ENCODE results near the gene PALLD. TPM values are rescaled to one million over a fixed set of nuclear protein-coding genes. Genes with fewer than 3 reads are reported as not detected.
A peak's percentile ranks its signal among the peaks of the same experiment; 100 is the strongest.

Gene PALLD
- total RNA-seq, 1 donor from 2014 or later: 396 TPM

- Mint-ChIP-seq H3K4me3 (ENCODE audit: unreplicated experiment) (no peak overlapping the region), H3K36me3 (ENCODE audit: unreplicated experiment) (peaks cover 19% of the 10 kb centered on the region), H3K27me3 (ENCODE audit: unreplicated experiment) (no peaks in the 10 kb centered on the region), H3K4me1 (ENCODE audit: unreplicated experiment) (peaks cover 86% of the 10 kb centered on the region), H3K27ac (ENCODE audit: unreplicated experiment) (peak overlapping the region; percentile 82), H3K9me3 (ENCODE audit: unreplicated experiment) (no peaks in the 10 kb centered on the region)
- TF ChIP-seq, protein P1, sequence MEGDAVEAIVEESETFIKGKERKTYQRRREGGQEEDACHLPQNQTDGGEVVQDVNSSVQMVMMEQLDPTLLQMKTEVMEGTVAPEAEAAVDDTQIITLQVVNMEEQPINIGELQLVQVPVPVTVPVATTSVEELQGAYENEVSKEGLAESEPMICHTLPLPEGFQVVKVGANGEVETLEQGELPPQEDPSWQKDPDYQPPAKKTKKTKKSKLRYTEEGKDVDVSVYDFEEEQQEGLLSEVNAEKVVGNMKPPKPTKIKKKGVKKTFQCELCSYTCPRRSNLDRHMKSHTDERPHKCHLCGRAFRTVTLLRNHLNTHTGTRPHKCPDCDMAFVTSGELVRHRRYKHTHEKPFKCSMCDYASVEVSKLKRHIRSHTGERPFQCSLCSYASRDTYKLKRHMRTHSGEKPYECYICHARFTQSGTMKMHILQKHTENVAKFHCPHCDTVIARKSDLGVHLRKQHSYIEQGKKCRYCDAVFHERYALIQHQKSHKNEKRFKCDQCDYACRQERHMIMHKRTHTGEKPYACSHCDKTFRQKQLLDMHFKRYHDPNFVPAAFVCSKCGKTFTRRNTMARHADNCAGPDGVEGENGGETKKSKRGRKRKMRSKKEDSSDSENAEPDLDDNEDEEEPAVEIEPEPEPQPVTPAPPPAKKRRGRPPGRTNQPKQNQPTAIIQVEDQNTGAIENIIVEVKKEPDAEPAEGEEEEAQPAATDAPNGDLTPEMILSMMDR (IDR thresholded peaks at IDR 0.05): no peak
- DNase-seq (ENCODE audit: extremely low spot score, unreplicated experiment): no peak
Observed at GRCh38 chr4:168863719-168864647, 367.1 kb downstream of the PALLD start.

DNA sequence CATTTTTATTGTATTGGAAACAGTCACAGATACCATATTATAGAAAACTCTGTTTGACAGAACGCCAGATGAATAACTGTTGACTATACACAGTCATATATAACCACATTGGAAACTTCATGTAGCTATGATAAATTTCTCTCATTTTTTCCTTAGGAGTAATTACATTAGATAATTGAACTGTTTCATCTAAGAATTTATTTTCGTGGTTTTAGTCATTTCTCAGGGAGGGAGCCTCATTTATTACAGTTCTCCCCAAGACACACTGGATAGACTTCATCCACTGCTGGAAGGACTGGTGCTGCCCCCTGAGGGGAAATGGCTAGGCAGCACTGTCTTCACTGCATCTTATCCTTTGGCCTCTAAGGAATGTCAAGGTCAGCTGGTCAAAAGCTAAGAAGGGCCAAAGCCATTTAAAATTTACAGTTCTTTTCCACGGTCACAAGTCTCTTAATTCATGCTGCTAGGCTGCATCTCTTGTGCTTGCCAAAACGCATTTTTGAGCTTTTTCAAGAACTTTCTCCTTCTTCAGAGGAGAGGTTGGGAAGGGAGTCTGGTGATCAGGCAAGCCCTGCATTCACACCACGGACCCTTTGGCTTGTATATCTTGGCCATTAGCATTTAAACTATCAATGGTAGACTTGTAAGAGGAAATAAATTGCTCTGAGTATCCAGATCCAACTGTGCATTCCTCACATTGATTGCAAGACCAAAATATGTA is 368.1 kb downstream of the PALLD start:
- no peak for DNase-seq (ENCODE audit: extremely low spot score, unreplicated experiment)
- H3K4me3 Mint-ChIP-seq (ENCODE audit: unreplicated experiment): peak overlapping the region; percentile 3
- H3K27ac Mint-ChIP-seq (ENCODE audit: unreplicated experiment): peak overlapping the region; percentile 82
- no peaks in the 10 kb centered on the region for H3K27me3 Mint-ChIP-seq (ENCODE audit: unreplicated experiment)
- H3K4me1 Mint-ChIP-seq (ENCODE audit: unreplicated experiment): peaks cover 88% of the 10 kb centered on the region
- H3K9me3 Mint-ChIP-seq (ENCODE audit: unreplicated experiment): peaks cover 7% of the 10 kb centered on the region
- H3K36me3 Mint-ChIP-seq (ENCODE audit: unreplicated experiment): peaks cover 21% of the 10 kb centered on the region
- TF ChIP-seq, protein P1 (IDR thresholded peaks at IDR 0.05): peak; percentile 49

- Mint-ChIP-seq H3K27ac (ENCODE audit: unreplicated experiment) (peak overlapping the region; percentile 82), H3K4me1 (ENCODE audit: unreplicated experiment) (peaks cover 87% of the 10 kb centered on the region), H3K36me3 (ENCODE audit: unreplicated experiment) (peaks cover 16% of the 10 kb centered on the region), H3K27me3 (ENCODE audit: unreplicated experiment) (no peaks in the 10 kb centered on the region), H3K4me3 (ENCODE audit: unreplicated experiment) (no peak overlapping the region), H3K9me3 (ENCODE audit: unreplicated experiment) (peaks cover 7% of the 10 kb centered on the region)
- no peak for DNase-seq (ENCODE audit: extremely low spot score, unreplicated experiment)
- TF ChIP-seq, protein P1 (IDR thresholded peaks at IDR 0.05): no peak
Observed at GRCh38 chr4:168865854-168866253, 369.0 kb downstream of the PALLD start.

- TF ChIP-seq, protein P1 (IDR thresholded peaks at IDR 0.05): no peak
- Mint-ChIP-seq H3K4me3 (ENCODE audit: unreplicated experiment) (no peak overlapping the region), H3K27ac (ENCODE audit: unreplicated experiment) (peak overlapping the region; percentile 83), H3K36me3 (ENCODE audit: unreplicated experiment) (peaks cover 18% of the 10 kb centered on the region), H3K4me1 (ENCODE audit: unreplicated experiment) (peaks cover 89% of the 10 kb centered on the region), H3K9me3 (ENCODE audit: unreplicated experiment) (peaks cover 7% of the 10 kb centered on the region), H3K27me3 (ENCODE audit: unreplicated experiment) (no peaks in the 10 kb centered on the region)
- no peak for DNase-seq (ENCODE audit: extremely low spot score, unreplicated experiment)
Observed at GRCh38 chr4:168866635-168867034, 369.8 kb downstream of the PALLD start.

DNA sequence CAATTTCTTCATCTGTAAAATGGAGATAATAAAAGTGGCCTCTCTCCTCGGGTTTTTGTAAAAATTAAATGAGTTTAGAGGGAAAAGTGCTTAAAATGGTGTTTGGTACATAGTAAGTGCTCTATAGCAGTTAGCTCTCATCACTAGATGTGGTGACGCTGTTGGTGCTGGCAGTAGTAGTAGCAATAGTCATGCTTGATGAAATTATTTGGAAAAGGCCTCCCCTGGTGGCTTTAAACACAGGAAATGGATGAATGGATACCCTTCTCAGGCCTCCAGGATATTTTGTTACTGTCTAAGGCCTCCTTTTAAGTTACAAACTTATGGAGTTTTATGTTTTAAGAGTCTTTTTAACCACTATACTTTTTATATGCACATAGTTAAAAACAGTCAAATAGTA is 370.3 kb downstream of the PALLD start:
- H3K27me3 Mint-ChIP-seq (ENCODE audit: unreplicated experiment): no peaks in the 10 kb centered on the region
- H3K9me3 Mint-ChIP-seq (ENCODE audit: unreplicated experiment): peaks cover 7% of the 10 kb centered on the region
- no peak overlapping the region for H3K4me3 Mint-ChIP-seq (ENCODE audit: unreplicated experiment)
- no peak for DNase-seq (ENCODE audit: extremely low spot score, unreplicated experiment)
- peaks cover 23% of the 10 kb centered on the region for H3K36me3 Mint-ChIP-seq (ENCODE audit: unreplicated experiment)
- H3K27ac Mint-ChIP-seq (ENCODE audit: unreplicated experiment): peak overlapping the region; percentile 83
- TF ChIP-seq, protein P1 (IDR thresholded peaks at IDR 0.05): no peak
- H3K4me1 Mint-ChIP-seq (ENCODE audit: unreplicated experiment): peaks cover 89% of the 10 kb centered on the region

Data from osteocyte (in vitro differentiated cells).